Uterus (tissue), 2 donors: Measurements from ENCODE around the gene ISOC2.

Experiments
- POLR2A ChIP-seq, 2 donors: fragments of 450-650 bp; IDR thresholded peaks; one replicate each; pipeline ENCODE4 v1.6.1; 2016; ENCODE audit warnings: antibody characterized with exemption in 2 of 2, mild to moderate bottlenecking in 1 of 2, moderate library complexity in 1 of 2
- TF ChIP-seq, protein P1 (sequence below), 4 experiments: fragments of 200-600 bp in 2 of 4; fragments of 450-650 bp in 2 of 4; sonication (generic) in 2 of 4; IDR thresholded peaks; one replicate each; pipeline ENCODE4 v1.5.1; 2016 to 2019; ENCODE audit warnings: antibody characterized with exemption in 4 of 4, mild to moderate bottlenecking in 2 of 4, moderate library complexity in 1 of 4

DNA sequence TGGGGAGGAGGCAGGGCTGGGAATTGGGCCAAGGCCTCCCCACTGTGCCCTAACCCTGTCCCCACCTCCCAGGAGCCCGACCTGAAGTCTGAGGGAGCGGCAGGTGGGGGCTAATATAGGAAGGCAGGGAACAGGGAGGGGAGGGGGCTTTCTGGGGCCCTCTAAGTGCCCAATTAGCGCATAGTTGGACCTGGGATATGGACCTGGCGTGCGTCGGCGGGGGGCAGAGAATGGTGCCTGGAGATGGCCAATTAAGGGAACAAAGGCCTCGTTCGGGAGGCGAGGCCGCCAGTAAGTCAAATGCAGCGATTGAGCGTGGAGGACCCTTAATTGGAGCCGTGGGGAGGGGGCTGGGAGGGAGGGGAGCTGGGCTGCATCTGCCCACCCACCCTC lies 3.2 kb upstream of the ISOC2 start, which contains the start of gene C19orf85:
- TF ChIP-seq, protein P1, sequence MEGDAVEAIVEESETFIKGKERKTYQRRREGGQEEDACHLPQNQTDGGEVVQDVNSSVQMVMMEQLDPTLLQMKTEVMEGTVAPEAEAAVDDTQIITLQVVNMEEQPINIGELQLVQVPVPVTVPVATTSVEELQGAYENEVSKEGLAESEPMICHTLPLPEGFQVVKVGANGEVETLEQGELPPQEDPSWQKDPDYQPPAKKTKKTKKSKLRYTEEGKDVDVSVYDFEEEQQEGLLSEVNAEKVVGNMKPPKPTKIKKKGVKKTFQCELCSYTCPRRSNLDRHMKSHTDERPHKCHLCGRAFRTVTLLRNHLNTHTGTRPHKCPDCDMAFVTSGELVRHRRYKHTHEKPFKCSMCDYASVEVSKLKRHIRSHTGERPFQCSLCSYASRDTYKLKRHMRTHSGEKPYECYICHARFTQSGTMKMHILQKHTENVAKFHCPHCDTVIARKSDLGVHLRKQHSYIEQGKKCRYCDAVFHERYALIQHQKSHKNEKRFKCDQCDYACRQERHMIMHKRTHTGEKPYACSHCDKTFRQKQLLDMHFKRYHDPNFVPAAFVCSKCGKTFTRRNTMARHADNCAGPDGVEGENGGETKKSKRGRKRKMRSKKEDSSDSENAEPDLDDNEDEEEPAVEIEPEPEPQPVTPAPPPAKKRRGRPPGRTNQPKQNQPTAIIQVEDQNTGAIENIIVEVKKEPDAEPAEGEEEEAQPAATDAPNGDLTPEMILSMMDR (IDR thresholded peaks at IDR 0.05), result no peak
- no peak for TF ChIP-seq POLR2A (IDR thresholded peaks at IDR 0.05)
